IMR-90 (cell line): ENCODE results near the gene KRTAP9-4. TPM values are rescaled to one million over a fixed set of nuclear protein-coding genes. Genes with fewer than 3 reads are reported as not detected.

Experiments used
- ATAC-seq: fragments of 200-7000 bp; cut with Tn5 transposase; 2 replicates; pipeline ENCODE4 v1.9.1; 2020; ENCODE audit warnings: low read depth, mild to moderate bottlenecking, moderate library complexity
- BruUV-seq: library from RNA; stranded (reverse); fragments of 400-500 nt; replicated peaks from 2 replicates; lab custom pipeline; 2021; lab: Mats Ljungman, UMichigan
- CTCF ChIA-PET: fragments of 300-600 bp; formaldehyde crosslinking; extraction: SDS; loops from one replicate; lab custom pipeline; 2021; ENCODE audit warnings: antibody characterized with exemption; lab: Yijun Ruan, JAX
- POLR2A ChIA-PET: fragments of 300-600 bp; sonication (Branson Sonifier 250); formaldehyde crosslinking; loops from one replicate; lab custom pipeline; 2022; ENCODE audit warnings: antibody characterized with exemption; ENCODE audit not compliant: unreplicated experiment; lab: Charles Lee
- DNase-seq: peaks from one replicate; pipeline ENCODE4 v3.0.0; 2013
- H2AFZ ChIP-seq: replicated peaks from 2 replicates; pipeline ENCODE3; 2013; ENCODE audit warnings: low read length, mild to moderate bottlenecking; ENCODE audit not compliant: poor library complexity
- H2AK5ac ChIP-seq: 2 replicates; pipeline ENCODE4 v1.6.1; 2013; ENCODE audit warnings: low read depth, low read length, inconsistent platforms
- H2AK9ac ChIP-seq: replicated peaks from 2 replicates; pipeline ENCODE3; 2013; ENCODE audit warnings: mild to moderate bottlenecking, low read depth, low read length, moderate library complexity; ENCODE audit not compliant: poor library complexity
- H2BK120ac ChIP-seq: 2 replicates; pipeline ENCODE4 v1.6.1; 2013; ENCODE audit warnings: low read depth, low read length, inconsistent platforms
- H2BK15ac ChIP-seq: 3 replicates; pipeline ENCODE4 v1.6.1; 2013; ENCODE audit warnings: low read depth, low read length, inconsistent platforms
- H2BK20ac ChIP-seq: 2 replicates; pipeline ENCODE4 v1.6.1; 2013; ENCODE audit warnings: low read depth, mild to moderate bottlenecking, inconsistent platforms, low read length, moderate library complexity
- H2BK5ac ChIP-seq: 2 replicates; pipeline ENCODE4 v1.6.1; 2013; ENCODE audit warnings: mild to moderate bottlenecking, low read depth, low read length, inconsistent platforms; ENCODE audit not compliant: poor library complexity, severe bottlenecking
- H3K14ac ChIP-seq: replicated peaks from 2 replicates; pipeline ENCODE4 v1.6.1; 2013; ENCODE audit warnings: low read depth, low read length, inconsistent platforms
- H3K18ac ChIP-seq: 2 replicates; pipeline ENCODE4 v1.6.1; 2013; ENCODE audit warnings: low read depth, low read length, control low read depth
- H3K23ac ChIP-seq: 2 replicates; pipeline ENCODE4 v1.6.1; 2013; ENCODE audit warnings: low read depth, low read length, inconsistent platforms
- H3K27ac ChIP-seq: 2 replicates; pipeline ENCODE4 v1.5.1; 2013; ENCODE audit warnings: mild to moderate bottlenecking, control low read depth, low read length; ENCODE audit not compliant: insufficient read depth
- H3K27me3 ChIP-seq: 2 replicates; pipeline ENCODE4 v1.6.1; 2013; ENCODE audit warnings: low read length; ENCODE audit not compliant: control insufficient read depth, insufficient read depth
- H3K36me3 ChIP-seq: 2 replicates; pipeline ENCODE4 v1.6.1; 2013; ENCODE audit warnings: low read length, mixed read lengths; ENCODE audit not compliant: control insufficient read depth, insufficient read depth
- H3K4ac ChIP-seq: 2 replicates; pipeline ENCODE4 v1.6.1; 2013; ENCODE audit warnings: low read depth, low read length, inconsistent platforms
- H3K4me1 ChIP-seq: 2 replicates; pipeline ENCODE4 v1.6.1; 2013; ENCODE audit warnings: low read length, mixed read lengths; ENCODE audit not compliant: control insufficient read depth, insufficient read depth
- H3K4me2 ChIP-seq: 2 replicates; pipeline ENCODE4 v1.6.1; 2013; ENCODE audit warnings: low read depth, mild to moderate bottlenecking, control low read depth, low read length, moderate library complexity
- H3K4me3 ChIP-seq: 2 replicates; pipeline ENCODE4 v1.5.1; 2013; ENCODE audit warnings: low read depth, mild to moderate bottlenecking, control low read depth, low read length, moderate library complexity; ENCODE audit not compliant: insufficient read depth
- H3K56ac ChIP-seq: 2 replicates; pipeline ENCODE4 v1.6.1; 2013; ENCODE audit warnings: low read length, inconsistent platforms; ENCODE audit not compliant: insufficient read depth; ENCODE audit errors: extremely low read depth
- H3K79me1 ChIP-seq, 2 experiments: 2 replicates each; pipeline ENCODE4 v1.6.1; 2013; ENCODE audit warnings: low read length in 2 of 2, inconsistent platforms in 1 of 2, low read depth in 1 of 2
- H3K9ac ChIP-seq: 2 replicates; pipeline ENCODE4 v1.6.1; 2013; ENCODE audit warnings: low read depth, low read length, control low read depth
- H3K9me1 ChIP-seq: 2 replicates; pipeline ENCODE4 v1.6.1; 2013; ENCODE audit warnings: low read length, inconsistent platforms; ENCODE audit not compliant: insufficient read depth
- H3K9me3 ChIP-seq: 2 replicates; pipeline ENCODE4 v1.6.1; 2013; ENCODE audit warnings: low read length; ENCODE audit not compliant: control insufficient read depth, insufficient read depth
- H4K20me1 ChIP-seq: 2 replicates; pipeline ENCODE4 v1.6.1; 2013; ENCODE audit warnings: low read length, inconsistent platforms; ENCODE audit not compliant: insufficient read depth
- H4K5ac ChIP-seq: 2 replicates; pipeline ENCODE4 v1.6.1; 2013; ENCODE audit warnings: mild to moderate bottlenecking, low read depth, low read length, control low read depth
- H4K8ac ChIP-seq, 2 experiments: 2 replicates each; pipeline ENCODE4 v1.6.1; 2013; ENCODE audit warnings: low read depth in 2 of 2, low read length in 2 of 2, control low read depth in 1 of 2, inconsistent platforms in 1 of 2
- H4K91ac ChIP-seq: 2 replicates; pipeline ENCODE4 v1.6.1; 2013; ENCODE audit warnings: low read depth, low read length, inconsistent platforms; ENCODE audit not compliant: insufficient read depth
- CHD1 ChIP-seq: IDR thresholded peaks from 2 replicates; pipeline ENCODE4 v1.6.1; 2012; ENCODE audit warnings: low read depth, low read length, improper control_type of control experiment
- CTCF ChIP-seq: conservative IDR thresholded peaks from 2 replicates; pipeline ENCODE4 v1.5.1; 2012; ENCODE audit warnings: mild to moderate bottlenecking, low read depth, low read length, improper control_type of control experiment
- ELK1 ChIP-seq: fragments of 150-350 bp; IDR thresholded peaks from 2 replicates; pipeline ENCODE4 v1.6.1; 2016; ENCODE audit warnings: low read depth, mild to moderate bottlenecking, low read length, moderate library complexity, borderline replicate concordance
- FOS ChIP-seq: fragments of 150-350 bp; IDR thresholded peaks from 2 replicates; pipeline ENCODE4 v1.6.1; 2016; ENCODE audit warnings: low read depth, low read length
- MAFK ChIP-seq: IDR thresholded peaks from 2 replicates; pipeline ENCODE4 v1.6.1; 2012; ENCODE audit warnings: low read depth, low read length, improper control_type of control experiment
- MAZ ChIP-seq: IDR thresholded peaks from 2 replicates; pipeline ENCODE4 v1.6.1; 2012; ENCODE audit warnings: low read depth, mild to moderate bottlenecking, low read length, improper control_type of control experiment, moderate library complexity, borderline replicate concordance
- NFE2L2 ChIP-seq: fragments of 150-350 bp; IDR thresholded peaks from 2 replicates; pipeline ENCODE4 v1.6.1; 2016; ENCODE audit warnings: low read depth, mild to moderate bottlenecking, low read length
- POLR2A ChIP-seq: IDR thresholded peaks from 2 replicates; pipeline ENCODE4 v1.6.1; 2012; ENCODE audit warnings: mild to moderate bottlenecking, low read depth, low read length
- RAD21 ChIP-seq: IDR thresholded peaks from 2 replicates; pipeline ENCODE4 v1.6.1; 2012; ENCODE audit warnings: low read length, improper control_type of control experiment
- RCOR1 ChIP-seq: IDR thresholded peaks from 2 replicates; pipeline ENCODE4 v1.6.1; 2012; ENCODE audit warnings: mild to moderate bottlenecking, low read length, improper control_type of control experiment; ENCODE audit not compliant: insufficient replicate concordance
- WGBS, 2 experiments: methylation state at CpG; one replicate each; pipeline versions ENCODE4 v1.1.5 to v1.1.7; 2013; ENCODE audit warnings: missing lambda C conversion rate in 2 of 2; ENCODE audit not compliant: insufficient read length in 1 of 2; ENCODE audit errors: extremely low coverage in 2 of 2; 5-methylcytosine and 5-hydroxymethylcytosine counted together
- dilution Hi-C: fragments of 300-500 bp; cut with HindIII; formaldehyde crosslinking; loops from one replicate; pipeline ENCODE4 v1.14.3; 2018; ENCODE audit warnings: low sequenced_read_pairs; ENCODE audit not compliant: unreplicated experiment
- in situ Hi-C: fragments of 300-500 bp; cut with MboI; formaldehyde crosslinking; loops from 3 replicates; pipeline ENCODE4 v1.14.3; 2019; ENCODE audit warnings: low sequenced_read_pairs, inconsistent platforms, mixed read lengths
- intact Hi-C: fragments of 100-400 bp; cut with micrococcal nuclease; formaldehyde crosslinking; loops from 2 replicates; pipeline ENCODE4 v1.10.0; 2022
- polyA plus RNA-seq, 3 experiments: library from polyadenylated mRNA; depleted of rRNA; stranded (reverse); fragments of >200 nt; gene quantifications; 2 replicates each; pipeline ENCODE4 v1.2.3, GENCODE V29; 2012; ENCODE audit warnings: low replicate concordance in 1 of 3
- total RNA-seq: library from RNA; depleted of rRNA; stranded (reverse); fragments of >200 nt; gene quantifications from 2 replicates; pipeline ENCODE4 v1.2.3, GENCODE V29; 2012

Gene KRTAP9-4
- total and polyA plus RNA-seq, 2 of the 4 experiments (the other 2 are of a cell fraction) = not detected

GRCh38 chr17:41256291-41256685 is 6.8 kb downstream of the KRTAP9-4 start:
- H2BK15ac ChIP-seq = no peak overlapping the region
- H2BK20ac ChIP-seq = no peak overlapping the region
- no peak overlapping the region for H3K27ac ChIP-seq
- no peak overlapping the region for H3K4me2 ChIP-seq
- no peaks in the 10 kb centered on the region for H3K79me1 ChIP-seq
- H4K20me1 ChIP-seq = no peaks in the 10 kb centered on the region
- H3K14ac ChIP-seq = no peak overlapping the region
- dilution Hi-C loops = no loop called here
- peaks cover 19% of the 10 kb centered on the region for H3K27me3 ChIP-seq
- H2AK5ac ChIP-seq = no peak overlapping the region
- POLR2A ChIA-PET = no interaction called here
- H4K91ac ChIP-seq = no peak overlapping the region
- DNase-seq (no peak), ATAC-seq (no peak)
- no CpG with 5 or more reads among the region's 1 CpG for WGBS, 2 experiments
- H3K36me3 ChIP-seq = no peaks in the 10 kb centered on the region
- no peak overlapping the region for H3K56ac ChIP-seq
- no peak overlapping the region for H3K4me3 ChIP-seq
- no peak overlapping the region for H2AFZ ChIP-seq
- H3K23ac ChIP-seq = no peak overlapping the region
- no peak overlapping the region for H4K5ac ChIP-seq
- no peaks in the 10 kb centered on the region for H3K9me3 ChIP-seq
- no peaks in the 10 kb centered on the region for H3K4me1 ChIP-seq
- BruUV-seq = no TSS peak
- intact Hi-C loops = no loop called here
- no peak overlapping the region for H2AK9ac ChIP-seq
- in situ Hi-C loops = no loop called here
- CTCF ChIA-PET = no interaction called here
- no peak for TF ChIP-seq CHD1
- TF ChIP-seq RCOR1 = no peak
- no peak for TF ChIP-seq ELK1
- TF ChIP-seq CTCF = no peak
- no peak for TF ChIP-seq RAD21
- no peak for TF ChIP-seq POLR2A
- TF ChIP-seq MAZ = no peak
- no peak for TF ChIP-seq MAFK
- no peak for TF ChIP-seq FOS
- TF ChIP-seq NFE2L2 = no peak
- no peak overlapping the region for H2BK120ac ChIP-seq
- no peak overlapping the region for H2BK5ac ChIP-seq
- H3K9ac ChIP-seq = no peak overlapping the region
- no peak overlapping the region for H3K4ac ChIP-seq
- no peak overlapping the region for H3K18ac ChIP-seq
- no peak overlapping the region for H4K8ac ChIP-seq
- H3K9me1 ChIP-seq = no peaks in the 10 kb centered on the region
